ENCODE data around the gene FABP1.

The FABP1 gene

DNA sequence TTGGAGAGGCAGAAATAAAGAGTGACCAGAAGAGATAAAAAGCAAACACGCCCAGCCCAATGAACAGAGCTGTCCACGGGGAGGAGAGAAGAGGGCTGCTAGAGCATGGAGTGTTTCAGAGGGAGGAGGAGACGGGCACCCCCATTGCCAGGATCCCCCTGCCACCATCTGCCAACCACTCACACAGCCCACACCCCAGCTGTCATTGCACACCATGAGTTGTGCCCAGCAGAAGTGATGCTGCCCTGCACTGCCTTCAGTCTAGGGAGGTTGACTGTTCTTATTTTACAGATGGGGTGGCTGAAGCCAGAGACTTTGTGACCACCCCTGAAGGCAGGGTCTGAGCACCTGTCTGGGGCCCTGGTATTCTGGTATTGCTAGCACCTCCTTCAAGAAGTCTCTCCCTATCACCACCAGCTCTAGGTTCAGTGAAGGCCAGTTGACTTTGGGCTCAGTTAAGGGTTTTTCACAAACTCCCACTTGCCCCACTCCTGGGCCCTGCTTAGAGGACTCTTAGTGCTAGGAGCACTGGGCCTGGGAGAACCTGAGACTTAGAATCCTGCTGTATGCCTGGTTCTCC lies 2.4 kb downstream of the FABP1 start:
- Histone ChIP-seq H3K79me2 (ENCODE audit: insufficient read depth, low read length) (no peaks in the 10 kb centered on the region), H3K4me3 (ENCODE audit: low read depth in 1 of 2, low read length in 2 of 2) (no peak overlapping the region), H4K20me1 (ENCODE audit: insufficient read depth, low read length) (no peaks in the 10 kb centered on the region), H3K4me1 (ENCODE audit: insufficient read depth, low read length) (no peaks in the 10 kb centered on the region), H3K9me3 (ENCODE audit: insufficient read depth, low read length, severe bottlenecking) (no peaks in the 10 kb centered on the region), H3K4me2 (ENCODE audit: insufficient read depth, low read length) (no peak overlapping the region), H3K9ac (ENCODE audit: low read depth, low read length) (no peak overlapping the region), H2AFZ (ENCODE audit: low read depth, low read length) (no peak overlapping the region), H3K27ac (ENCODE audit: low read length) (no peak overlapping the region), H3K27me3 (ENCODE audit: insufficient read depth, low read length, poor library complexity) (peaks cover 14% of the 10 kb centered on the region), H3K36me3 (ENCODE audit: insufficient read depth, low read length) (no peaks in the 10 kb centered on the region)
- no peak for TF ChIP-seq EZH2 (IDR thresholded peaks at IDR 0.05; ENCODE audit: borderline replicate concordance, low read depth, low read length, severe bottlenecking)
- TF ChIP-seq, protein P1, sequence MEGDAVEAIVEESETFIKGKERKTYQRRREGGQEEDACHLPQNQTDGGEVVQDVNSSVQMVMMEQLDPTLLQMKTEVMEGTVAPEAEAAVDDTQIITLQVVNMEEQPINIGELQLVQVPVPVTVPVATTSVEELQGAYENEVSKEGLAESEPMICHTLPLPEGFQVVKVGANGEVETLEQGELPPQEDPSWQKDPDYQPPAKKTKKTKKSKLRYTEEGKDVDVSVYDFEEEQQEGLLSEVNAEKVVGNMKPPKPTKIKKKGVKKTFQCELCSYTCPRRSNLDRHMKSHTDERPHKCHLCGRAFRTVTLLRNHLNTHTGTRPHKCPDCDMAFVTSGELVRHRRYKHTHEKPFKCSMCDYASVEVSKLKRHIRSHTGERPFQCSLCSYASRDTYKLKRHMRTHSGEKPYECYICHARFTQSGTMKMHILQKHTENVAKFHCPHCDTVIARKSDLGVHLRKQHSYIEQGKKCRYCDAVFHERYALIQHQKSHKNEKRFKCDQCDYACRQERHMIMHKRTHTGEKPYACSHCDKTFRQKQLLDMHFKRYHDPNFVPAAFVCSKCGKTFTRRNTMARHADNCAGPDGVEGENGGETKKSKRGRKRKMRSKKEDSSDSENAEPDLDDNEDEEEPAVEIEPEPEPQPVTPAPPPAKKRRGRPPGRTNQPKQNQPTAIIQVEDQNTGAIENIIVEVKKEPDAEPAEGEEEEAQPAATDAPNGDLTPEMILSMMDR (IDR thresholded peaks at IDR 0.05; ENCODE audit: borderline replicate concordance, extremely low read depth, low read length, poor library complexity, severe bottlenecking): no peak
- DNase-seq (no peak), ATAC-seq (ENCODE audit: insufficient read depth, low read depth) (no peak)

DNA sequence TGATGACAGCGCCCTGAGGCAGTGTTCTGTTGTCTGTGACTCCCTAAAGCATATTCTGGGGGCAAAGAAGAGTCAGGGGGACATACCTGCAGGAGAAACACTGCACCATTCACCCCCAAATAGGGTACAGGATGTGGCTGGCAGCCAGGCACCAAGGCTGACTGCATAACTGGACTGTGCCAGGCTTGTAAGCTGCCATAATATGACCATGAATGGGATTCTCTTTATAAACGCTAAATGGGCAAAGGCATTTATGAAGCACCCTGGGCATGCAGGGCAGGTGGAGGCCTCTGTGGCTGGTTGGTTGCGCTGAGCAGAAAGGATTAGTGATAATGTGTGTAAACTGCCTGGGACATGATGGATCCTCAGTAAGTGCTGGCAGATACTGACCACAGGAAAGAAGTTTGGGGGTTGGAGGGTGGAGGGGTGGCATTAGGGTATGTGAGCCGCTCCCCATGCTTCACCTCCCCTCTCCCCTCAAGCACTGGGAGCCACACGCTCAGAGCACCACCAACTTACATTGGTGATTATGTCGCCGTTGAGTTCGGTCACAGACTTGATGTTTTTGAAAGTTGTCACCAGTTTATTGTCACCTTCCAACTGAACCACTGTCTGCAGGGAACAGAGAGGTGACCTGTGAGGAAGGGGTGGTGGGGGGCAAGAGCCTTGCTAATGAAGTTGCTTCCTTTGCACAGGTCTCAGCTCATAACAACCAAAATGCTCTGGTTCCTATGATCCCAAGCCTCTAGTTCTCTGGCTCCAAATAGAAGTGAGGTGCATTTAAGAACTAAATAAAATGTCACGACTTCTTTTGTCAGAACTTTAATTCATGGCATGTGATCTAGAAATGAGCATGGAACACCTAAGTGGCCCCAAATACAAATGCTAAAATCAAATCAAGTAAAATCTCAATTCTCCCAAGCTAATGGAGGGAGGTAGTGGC lies 3.6 kb downstream of the FABP1 start:
- H3K4me1 ChIP-seq (ENCODE audit: insufficient read depth, low read length): no peaks in the 10 kb centered on the region
- no peak overlapping the region for H3K9ac ChIP-seq (ENCODE audit: low read depth, low read length)
- H3K27me3 ChIP-seq (ENCODE audit: insufficient read depth, low read length, poor library complexity): peaks cover 14% of the 10 kb centered on the region
- H3K27ac ChIP-seq (ENCODE audit: low read length): no peak overlapping the region
- DNase-seq: no peak
- no peak overlapping the region for H3K4me3 ChIP-seq (ENCODE audit: low read depth in 1 of 2, low read length in 2 of 2)
- no peaks in the 10 kb centered on the region for H3K36me3 ChIP-seq (ENCODE audit: insufficient read depth, low read length)
- H3K9me3 ChIP-seq (ENCODE audit: insufficient read depth, low read length, severe bottlenecking): no peaks in the 10 kb centered on the region
- no peaks in the 10 kb centered on the region for H4K20me1 ChIP-seq (ENCODE audit: insufficient read depth, low read length)
- no peak for ATAC-seq (ENCODE audit: insufficient read depth, low read depth)
- H3K4me2 ChIP-seq (ENCODE audit: insufficient read depth, low read length): no peak overlapping the region
- no peak overlapping the region for H2AFZ ChIP-seq (ENCODE audit: low read depth, low read length)
- H3K79me2 ChIP-seq (ENCODE audit: insufficient read depth, low read length): no peaks in the 10 kb centered on the region
- TF ChIP-seq, protein P1 (IDR thresholded peaks at IDR 0.05; ENCODE audit: borderline replicate concordance, extremely low read depth, low read length, poor library complexity, severe bottlenecking): no peak
- no peak for TF ChIP-seq EZH2 (IDR thresholded peaks at IDR 0.05; ENCODE audit: borderline replicate concordance, low read depth, low read length, severe bottlenecking)

DNA sequence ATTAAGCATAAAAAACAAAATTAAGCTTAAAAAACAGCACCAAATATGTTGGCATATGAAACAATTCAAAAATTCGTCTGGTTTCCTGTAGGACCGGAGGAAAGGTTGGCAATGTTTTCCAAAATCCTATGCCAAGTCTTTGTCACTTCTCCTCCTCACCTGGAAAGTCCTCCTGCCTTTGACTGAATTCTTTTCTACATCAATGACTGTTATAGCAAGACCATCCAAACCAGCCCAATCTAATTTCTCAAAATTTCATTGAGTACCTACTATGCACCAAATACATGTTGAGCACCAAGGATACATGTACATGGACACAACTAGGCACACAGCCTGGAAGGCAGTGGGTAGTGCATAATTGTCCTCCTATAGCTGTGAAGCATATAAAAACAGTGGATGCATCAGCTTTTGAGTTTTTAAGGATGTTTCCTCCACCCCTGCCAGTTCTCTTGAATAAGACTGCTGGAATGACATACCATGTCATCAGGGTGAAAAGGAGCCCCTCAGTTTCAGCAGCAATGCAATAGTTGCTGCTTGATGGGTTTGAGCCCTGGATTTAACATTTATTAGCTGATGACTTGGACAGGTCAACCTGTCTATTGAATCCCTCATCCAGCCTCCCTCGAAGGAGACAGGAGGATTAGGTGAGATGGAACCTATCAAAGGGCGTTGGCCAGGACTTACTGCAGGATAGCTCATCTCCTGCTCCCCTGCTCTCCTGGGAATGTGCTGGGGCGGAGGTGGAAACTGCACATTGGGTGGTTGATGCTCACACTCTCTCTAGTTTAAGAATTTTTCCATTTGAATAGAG lies 4.5 kb downstream of the FABP1 start:
- no peak overlapping the region for H3K4me3 ChIP-seq (ENCODE audit: low read depth in 1 of 2, low read length in 2 of 2)
- no peak overlapping the region for H3K4me2 ChIP-seq (ENCODE audit: insufficient read depth, low read length)
- DNase-seq (no peak), ATAC-seq (ENCODE audit: insufficient read depth, low read depth) (no peak)
- H3K79me2 ChIP-seq (ENCODE audit: insufficient read depth, low read length): no peaks in the 10 kb centered on the region
- no peaks in the 10 kb centered on the region for H3K4me1 ChIP-seq (ENCODE audit: insufficient read depth, low read length)
- H3K27ac ChIP-seq (ENCODE audit: low read length): no peak overlapping the region
- no peak overlapping the region for H2AFZ ChIP-seq (ENCODE audit: low read depth, low read length)
- H3K36me3 ChIP-seq (ENCODE audit: insufficient read depth, low read length): no peaks in the 10 kb centered on the region
- H3K9me3 ChIP-seq (ENCODE audit: insufficient read depth, low read length, severe bottlenecking): no peaks in the 10 kb centered on the region
- no peak overlapping the region for H3K9ac ChIP-seq (ENCODE audit: low read depth, low read length)
- no peak for TF ChIP-seq EZH2 (IDR thresholded peaks at IDR 0.05; ENCODE audit: borderline replicate concordance, low read depth, low read length, severe bottlenecking)
- TF ChIP-seq, protein P1 (IDR thresholded peaks at IDR 0.05; ENCODE audit: borderline replicate concordance, extremely low read depth, low read length, poor library complexity, severe bottlenecking): no peak
- H4K20me1 ChIP-seq (ENCODE audit: insufficient read depth, low read length): no peaks in the 10 kb centered on the region
- peaks cover 14% of the 10 kb centered on the region for H3K27me3 ChIP-seq (ENCODE audit: insufficient read depth, low read length, poor library complexity)
